Epithelial cell of esophagus (primary cell): ENCODE results near the gene URI1.

Experiments
- DNase-seq: peaks from one replicate; pipeline ENCODE4 v3.0.0; 2010; ENCODE audit warnings: low read depth
- H3K4me3 ChIP-seq: 2 replicates; pipeline ENCODE4 v1.5.1; 2011; ENCODE audit warnings: mild to moderate bottlenecking, low read length, control low read depth
- CTCF ChIP-seq: IDR thresholded peaks from 2 replicates; pipeline ENCODE4 v1.5.1; 2011; ENCODE audit warnings: low read depth, mild to moderate bottlenecking, low read length, control low read depth, inconsistent platforms; ENCODE audit not compliant: insufficient read depth; ENCODE audit errors: missing control alignments

Gene URI1

GRCh38 chr19:29971648-29972047, 29.6 kb downstream of the URI1 start:
- no peak overlapping the region for H3K4me3 ChIP-seq
- no peak for DNase-seq
- TF ChIP-seq CTCF, result no peak

GRCh38 chr19:29974701-29975100, 32.7 kb downstream of the URI1 start:
- DNase-seq, result no peak
- TF ChIP-seq CTCF, result no peak
- H3K4me3 ChIP-seq, result no peak overlapping the region

GRCh38 chr19:29976151-29976943, 34.3 kb downstream of the URI1 start:
- no peak overlapping the region for H3K4me3 ChIP-seq
- TF ChIP-seq CTCF, result no peak
- no peak for DNase-seq

GRCh38 chr19:29978080-29978479, 36.0 kb downstream of the URI1 start:
- H3K4me3 ChIP-seq, result no peak overlapping the region
- TF ChIP-seq CTCF, result no peak
- no peak for DNase-seq

- H3K4me3 ChIP-seq, result no peak overlapping the region
- TF ChIP-seq CTCF, result no peak
- DNase-seq, result no peak
Observed at GRCh38 chr19:29983568-29983967, 41.5 kb downstream of the URI1 start.

- no peak overlapping the region for H3K4me3 ChIP-seq
- TF ChIP-seq CTCF, result no peak
- DNase-seq, result no peak
Observed at GRCh38 chr19:29985196-29985595, 43.2 kb downstream of the URI1 start.

GRCh38 chr19:29988351-29988750, 46.3 kb downstream of the URI1 start:
- no peak overlapping the region for H3K4me3 ChIP-seq
- no peak for DNase-seq
- TF ChIP-seq CTCF, result no peak
